Neural crest cell (in vitro differentiated cells): Measurements from ENCODE around the gene STBD1. TPM values are rescaled to one million over a fixed set of nuclear protein-coding genes. Genes with fewer than 3 reads are reported as not detected.
"Not testable (repeated sequence)": the region's sequence is repeated elsewhere in the genome, so short reads cannot be mapped to it uniquely, and the experiment has no call there.

ENCODE experiments used
- DNase-seq: peaks from one replicate; pipeline ENCODE4 v3.0.0; 2021; ENCODE audit warnings: low read depth, mixed read lengths, low spot score
- H3K27ac Mint-ChIP-seq: one replicate; pipeline ENCODE4 v1.8.0; 2021; ENCODE audit warnings: mild to moderate bottlenecking, mixed read lengths; ENCODE audit not compliant: unreplicated experiment
- H3K27me3 Mint-ChIP-seq: 2 replicates; pipeline ENCODE4 v1.8.0; 2021; ENCODE audit warnings: low read depth, mild to moderate bottlenecking, mixed read lengths
- H3K36me3 Mint-ChIP-seq: 2 replicates; pipeline ENCODE4 v1.8.0; 2021; ENCODE audit warnings: low read depth, mild to moderate bottlenecking, mixed read lengths
- H3K4me1 Mint-ChIP-seq: 2 replicates; pipeline ENCODE4 v1.8.0; 2021; ENCODE audit warnings: mixed read lengths
- H3K4me3 Mint-ChIP-seq: one replicate; pipeline ENCODE4 v1.8.0; 2021; ENCODE audit warnings: mild to moderate bottlenecking, mixed read lengths
- H3K9me3 Mint-ChIP-seq: 2 replicates; pipeline ENCODE4 v1.8.0; 2021; ENCODE audit warnings: mixed read lengths
- total RNA-seq: library from RNA; stranded (reverse); gene quantifications from 2 replicates; pipeline ENCODE4 v1.2.1, GENCODE V29; 2021
- TF ChIP-seq, protein P1 (sequence below): fragments of 200-600 bp; sonication (generic); conservative IDR thresholded peaks from 2 replicates; pipeline ENCODE4 v1.5.0; 2021; ENCODE audit warnings: antibody characterized with exemption, mild to moderate bottlenecking

STBD1 gene
- total RNA-seq, 1 donor from 2014 or later = 0.47 TPM

GRCh38 chr4:76278583-76278982, 27.9 kb upstream of the STBD1 start:
- Mint-ChIP-seq H3K4me1 (peaks cover 12% of the 10 kb centered on the region), H3K27me3 (no peaks in the 10 kb centered on the region)
- no peak for DNase-seq

DNA sequence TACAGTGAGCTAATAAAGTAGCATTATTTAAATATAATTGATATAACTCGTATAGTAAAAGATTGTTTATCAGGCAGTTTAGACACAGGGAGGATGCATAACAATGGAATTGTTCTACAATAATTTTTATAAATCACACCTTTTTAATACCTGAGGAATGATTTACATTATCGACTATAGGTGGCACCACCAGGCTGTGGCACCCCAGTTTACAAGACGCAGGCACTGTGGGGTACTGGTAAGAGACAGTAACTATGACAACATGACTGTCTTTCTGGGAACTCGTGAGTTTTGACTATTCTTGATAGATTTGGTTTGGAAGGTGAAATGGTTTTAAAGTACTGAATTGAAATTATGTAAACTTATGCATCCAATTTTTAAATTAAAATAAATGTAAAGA, 27.1 kb upstream of the STBD1 start:
- no peak overlapping the region for H3K4me3 Mint-ChIP-seq
- no peak for DNase-seq
- no peak overlapping the region for H3K27ac Mint-ChIP-seq
- TF ChIP-seq, protein P1, sequence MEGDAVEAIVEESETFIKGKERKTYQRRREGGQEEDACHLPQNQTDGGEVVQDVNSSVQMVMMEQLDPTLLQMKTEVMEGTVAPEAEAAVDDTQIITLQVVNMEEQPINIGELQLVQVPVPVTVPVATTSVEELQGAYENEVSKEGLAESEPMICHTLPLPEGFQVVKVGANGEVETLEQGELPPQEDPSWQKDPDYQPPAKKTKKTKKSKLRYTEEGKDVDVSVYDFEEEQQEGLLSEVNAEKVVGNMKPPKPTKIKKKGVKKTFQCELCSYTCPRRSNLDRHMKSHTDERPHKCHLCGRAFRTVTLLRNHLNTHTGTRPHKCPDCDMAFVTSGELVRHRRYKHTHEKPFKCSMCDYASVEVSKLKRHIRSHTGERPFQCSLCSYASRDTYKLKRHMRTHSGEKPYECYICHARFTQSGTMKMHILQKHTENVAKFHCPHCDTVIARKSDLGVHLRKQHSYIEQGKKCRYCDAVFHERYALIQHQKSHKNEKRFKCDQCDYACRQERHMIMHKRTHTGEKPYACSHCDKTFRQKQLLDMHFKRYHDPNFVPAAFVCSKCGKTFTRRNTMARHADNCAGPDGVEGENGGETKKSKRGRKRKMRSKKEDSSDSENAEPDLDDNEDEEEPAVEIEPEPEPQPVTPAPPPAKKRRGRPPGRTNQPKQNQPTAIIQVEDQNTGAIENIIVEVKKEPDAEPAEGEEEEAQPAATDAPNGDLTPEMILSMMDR = no peak
- no peaks in the 10 kb centered on the region for H3K36me3 Mint-ChIP-seq
- no peaks in the 10 kb centered on the region for H3K27me3 Mint-ChIP-seq
- peaks cover 12% of the 10 kb centered on the region for H3K4me1 Mint-ChIP-seq
- no peaks in the 10 kb centered on the region for H3K9me3 Mint-ChIP-seq

More at GRCh38 chr4:76278583-76278982, 27.9 kb upstream of the STBD1 start:
- no peaks in the 10 kb centered on the region for H3K9me3 Mint-ChIP-seq
- no peak overlapping the region for H3K4me3 Mint-ChIP-seq
- H3K36me3 Mint-ChIP-seq = no peaks in the 10 kb centered on the region
- no peak overlapping the region for H3K27ac Mint-ChIP-seq
- TF ChIP-seq, protein P1 = no peak

DNA sequence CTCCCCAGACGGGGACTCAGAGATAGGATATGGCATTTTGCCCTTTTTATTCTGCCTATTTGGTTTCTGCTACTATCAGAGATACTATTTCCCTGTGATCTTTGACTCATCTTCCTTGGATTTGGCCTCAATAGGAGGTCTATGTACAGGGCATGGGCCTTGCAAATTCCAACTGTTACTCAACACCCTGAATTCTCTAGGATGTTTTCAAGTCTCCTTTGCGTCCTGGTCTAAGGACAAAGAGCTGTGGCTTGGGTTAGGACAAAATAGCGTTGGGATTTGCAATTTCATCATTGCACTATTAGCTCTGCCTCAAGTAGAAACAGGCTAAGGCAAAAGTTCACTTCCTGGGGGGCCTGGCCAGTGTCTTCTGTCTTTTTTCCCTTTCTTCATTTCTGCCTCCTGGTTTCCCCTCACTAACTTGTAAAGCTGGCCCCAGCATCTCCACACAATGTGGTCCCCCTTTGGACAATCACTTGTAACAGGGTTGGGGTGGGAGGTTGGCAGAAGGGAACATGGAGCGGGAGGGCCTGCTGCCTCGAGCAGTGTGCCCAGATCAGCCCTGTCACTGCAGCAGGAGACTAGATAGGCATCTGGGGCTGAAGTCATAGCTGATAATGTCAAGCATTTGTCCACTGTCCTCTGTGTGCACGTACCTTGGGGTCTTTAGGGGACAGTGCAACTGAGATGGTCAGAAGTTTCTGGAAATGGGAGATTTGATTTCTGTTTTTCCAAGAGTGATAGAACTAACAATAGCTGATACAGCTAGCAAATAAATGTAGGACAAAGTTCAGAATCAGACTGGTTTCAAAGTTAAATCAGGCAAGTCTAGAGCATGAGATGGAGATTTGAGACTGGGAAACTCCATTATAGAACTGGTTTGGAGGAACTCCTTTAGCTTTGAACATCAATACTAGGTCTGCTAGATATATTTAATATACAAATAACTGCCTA, 25.8 kb upstream of the STBD1 start:
- Mint-ChIP-seq H3K4me3 (no peak overlapping the region), H3K4me1 (peaks cover 12% of the 10 kb centered on the region), H3K27me3 (no peaks in the 10 kb centered on the region), H3K27ac (no peak overlapping the region), H3K36me3 (no peaks in the 10 kb centered on the region), H3K9me3 (no peaks in the 10 kb centered on the region)
- TF ChIP-seq, protein P1 = no peak
- DNase-seq = no peak

DNA sequence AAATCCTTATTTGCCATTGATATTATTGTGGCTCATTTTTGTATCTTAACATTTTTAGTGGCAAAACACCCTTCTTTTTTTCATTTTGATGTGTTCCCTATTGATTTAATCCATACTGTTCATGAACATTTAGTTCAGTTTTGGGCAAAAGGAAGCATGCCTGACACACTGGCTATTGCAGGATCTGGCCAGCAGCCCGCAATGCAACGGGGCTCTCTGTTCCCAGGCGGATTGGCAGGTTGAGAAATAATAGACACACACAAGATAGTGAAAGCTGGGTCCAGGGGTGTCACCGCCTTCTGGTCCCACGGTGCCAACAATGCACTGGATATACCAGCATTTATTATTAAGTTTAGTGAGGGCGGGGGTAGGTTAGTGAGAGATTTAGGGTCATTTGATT, 24.9 kb upstream of the STBD1 start:
- not testable (repeated sequence) for H3K36me3 Mint-ChIP-seq, H3K27me3 Mint-ChIP-seq, H3K4me3 Mint-ChIP-seq, H3K9me3 Mint-ChIP-seq, DNase-seq, H3K27ac Mint-ChIP-seq
- H3K4me1 Mint-ChIP-seq = peaks cover 12% of the 10 kb centered on the region

GRCh38 chr4:76282941-76283689, 23.4 kb upstream of the STBD1 start:
- TF ChIP-seq, protein P1 = no peak
- Mint-ChIP-seq H3K36me3 (peaks cover 6% of the 10 kb centered on the region), H3K9me3 (peaks cover 10% of the 10 kb centered on the region), H3K27ac (no peak overlapping the region), H3K27me3 (no peaks in the 10 kb centered on the region), H3K4me3 (no peak overlapping the region), H3K4me1 (peaks cover 12% of the 10 kb centered on the region)
- DNase-seq = no peak

DNA sequence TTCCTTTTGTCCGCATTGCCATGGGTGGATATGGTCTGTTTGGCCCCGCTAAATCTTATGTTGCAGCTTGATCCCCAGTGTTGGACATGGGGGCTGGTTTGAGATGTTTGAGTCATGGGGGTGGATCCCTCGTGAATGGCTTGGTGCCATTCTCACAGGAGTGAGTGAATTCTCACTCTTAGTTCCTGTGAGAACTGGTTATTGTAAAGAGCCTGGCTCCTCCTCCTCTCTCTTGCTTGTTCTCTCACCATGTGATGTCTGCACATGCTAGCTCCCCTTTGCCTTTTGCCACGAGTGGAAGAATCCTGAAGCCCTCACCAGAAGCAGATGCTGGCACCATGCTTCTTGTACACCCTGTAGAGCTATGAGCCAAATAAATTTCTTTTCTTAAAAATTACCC, 22.6 kb upstream of the STBD1 start:
- H3K4me3 Mint-ChIP-seq = no peak overlapping the region
- no peak overlapping the region for H3K27ac Mint-ChIP-seq
- no peak for DNase-seq
- H3K27me3 Mint-ChIP-seq = no peaks in the 10 kb centered on the region
- peaks cover 12% of the 10 kb centered on the region for H3K4me1 Mint-ChIP-seq
- H3K9me3 Mint-ChIP-seq = peaks cover 10% of the 10 kb centered on the region
- TF ChIP-seq, protein P1 = no peak
- H3K36me3 Mint-ChIP-seq = peaks cover 6% of the 10 kb centered on the region

- not testable (repeated sequence) for H3K36me3 Mint-ChIP-seq, H3K4me3 Mint-ChIP-seq, H3K27me3 Mint-ChIP-seq, H3K4me1 Mint-ChIP-seq, DNase-seq
- Mint-ChIP-seq H3K27ac (peak overlapping the region; percentile 22), H3K9me3 (peaks cover 14% of the 10 kb centered on the region)
These were observed 18.7 kb upstream of the STBD1 start for GRCh38 chr4:76287811-76288210.
